Stimulated activated CD4-positive, alpha-beta T cell treated with anti-CD3 and anti-CD28 coated beads, Interleukin-1b, Interleukin-23, amount 100 ng/mL, for 48 hours (primary cell): ENCODE data around the gene KDELR3.
A peak's percentile ranks its signal among the peaks of the same experiment; 100 is the strongest.

Experiments used
- DNase-seq: peaks from one replicate; pipeline ENCODE4 v3.0.0-alpha.2; 2020

KDELR3 gene

GRCh38 chr22:38467904-38468442, at the start of gene KDELR3:
Gene KDELR3 (plus strand): TSS chr22:38468096. CDS start chr22:38468234, 138 bp downstream.
- DNase-seq = peak; percentile 53

GRCh38 chr22:38418589-38418988, 49.3 kb upstream of the KDELR3 start:
- no peak for DNase-seq

- no peak for DNase-seq
These were observed 48.6 kb upstream of the KDELR3 start for GRCh38 chr22:38419121-38419857.

- DNase-seq = no peak
These were observed 48.1 kb upstream of the KDELR3 start for GRCh38 chr22:38419858-38420160.

- DNase-seq = no peak
These were observed 47.2 kb upstream of the KDELR3 start for GRCh38 chr22:38420734-38421133.

- DNase-seq = no peak
These were observed 45.0 kb upstream of the KDELR3 start for GRCh38 chr22:38422611-38423511.

- DNase-seq = no peak
These were observed 44.1 kb upstream of the KDELR3 start for GRCh38 chr22:38423512-38424503.

- DNase-seq = no peak
These were observed 43.3 kb upstream of the KDELR3 start for GRCh38 chr22:38424525-38425080.

- DNase-seq = no peak
These were observed 41.3 kb upstream of the KDELR3 start for GRCh38 chr22:38426628-38427027.

GRCh38 chr22:38427465-38427864, 40.4 kb upstream of the KDELR3 start:
- no peak for DNase-seq

- no peak for DNase-seq
These were observed 40.0 kb upstream of the KDELR3 start for GRCh38 chr22:38427940-38428339.

GRCh38 chr22:38428714-38429113, 39.2 kb upstream of the KDELR3 start:
- DNase-seq = no peak

GRCh38 chr22:38429499-38430068, 38.3 kb upstream of the KDELR3 start:
- DNase-seq = no peak

GRCh38 chr22:38431266-38432010, 36.5 kb upstream of the KDELR3 start:
- no peak for DNase-seq

- DNase-seq = no peak
These were observed 35.6 kb upstream of the KDELR3 start for GRCh38 chr22:38432264-38432663.

- DNase-seq = no peak
These were observed 34.0 kb upstream of the KDELR3 start for GRCh38 chr22:38433871-38434270.

- DNase-seq = no peak
These were observed 32.9 kb upstream of the KDELR3 start for GRCh38 chr22:38435010-38435409.

GRCh38 chr22:38435965-38436364, 31.9 kb upstream of the KDELR3 start:
- DNase-seq = no peak

GRCh38 chr22:38436629-38437395, 31.1 kb upstream of the KDELR3 start:
- no peak for DNase-seq

- no peak for DNase-seq
These were observed 30.5 kb upstream of the KDELR3 start for GRCh38 chr22:38437416-38437815.
